ENCODE measurements around the gene CCNDBP1. TPM values are rescaled to one million over a fixed set of nuclear protein-coding genes. Genes with fewer than 3 reads are reported as not detected.
A peak's percentile ranks its signal among the peaks of the same experiment; 100 is the strongest.

CCNDBP1 gene
- total and polyA plus RNA-seq, 2 experiments from 2014 or later, result 23.9 to 33.5 TPM

DNA sequence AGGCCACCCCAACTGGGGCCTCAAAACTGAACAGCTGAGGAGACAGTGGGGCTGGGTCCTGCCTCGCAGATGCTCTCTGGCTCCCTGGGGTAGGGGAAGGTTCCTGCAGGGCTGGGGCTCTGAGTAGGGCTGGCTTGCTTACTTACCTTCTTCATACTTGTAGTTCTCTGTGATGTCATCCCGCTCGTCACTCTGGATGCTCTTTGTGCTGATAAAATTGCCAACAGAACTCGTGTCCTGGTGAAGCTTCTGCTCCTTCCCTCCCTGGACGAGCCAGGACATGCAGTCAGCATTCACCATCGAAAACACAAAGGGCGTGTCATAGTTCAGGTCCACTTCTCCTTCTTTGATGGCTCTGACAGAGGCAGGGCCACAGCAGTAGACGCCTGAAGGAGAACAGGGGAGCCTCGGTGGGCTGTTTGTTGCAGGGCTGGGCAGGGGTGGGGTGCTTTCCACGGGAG is 53.5 kb downstream of the CCNDBP1 start:
- no peak for ATAC-seq
- DNase-seq (ENCODE audit: low spot score), result no peak
- no peaks in the 10 kb centered on the region for H3K27me3 ChIP-seq (ENCODE audit: insufficient read depth)
- Mint-ChIP-seq H3K9me3 (no peaks in the 10 kb centered on the region), H3K27me3 (ENCODE audit: insufficient read depth, low read depth, poor library complexity) (peaks cover 5% of the 10 kb centered on the region), H3K27ac (no peak overlapping the region), H3K36me3 (ENCODE audit: low read depth) (no peaks in the 10 kb centered on the region), H3K4me1 (no peaks in the 10 kb centered on the region), H3K4me3 (no peak overlapping the region)
- no peak overlapping the region for H3K27ac ChIP-seq (ENCODE audit: low read depth)
- no peaks in the 10 kb centered on the region for H3K4me1 ChIP-seq (ENCODE audit: insufficient read depth)
- H3K36me3 ChIP-seq (ENCODE audit: insufficient read depth), result no peaks in the 10 kb centered on the region
- H2AFZ ChIP-seq, result peak overlapping the region; percentile 59; the same call in 1 of the 2 replicates
- H3F3A ChIP-seq (replicated peaks; ENCODE audit: low read depth), result no peaks in the 10 kb centered on the region
- H4K20me1 ChIP-seq (replicated peaks; ENCODE audit: insufficient read depth), result no peaks in the 10 kb centered on the region
- TF ChIP-seq POLR2AphosphoS5 (IDR thresholded peaks at IDR 0.05; ENCODE audit: low read depth), result no peak
- no peak for TF ChIP-seq JUNB (IDR thresholded peaks at IDR 0.05; ENCODE audit: unreplicated experiment)
- TF ChIP-seq ZNF331 (CRISPR knock-in tag; IDR thresholded peaks at IDR 0.05; ENCODE audit: low read depth), result no peak
- TF ChIP-seq STAT1 (IDR thresholded peaks at IDR 0.05; ENCODE audit: unreplicated experiment), result no peak
- TF ChIP-seq EZH2 (IDR thresholded peaks at IDR 0.05; ENCODE audit: low read depth, unreplicated experiment), result no peak
- TF ChIP-seq CREB1 (CRISPR knock-in tag; IDR thresholded peaks at IDR 0.05; ENCODE audit: low read depth), result no peak
- no peak for TF ChIP-seq EZH2phosphoT487 (IDR thresholded peaks at IDR 0.05; ENCODE audit: unreplicated experiment)
- TF ChIP-seq, protein P1, sequence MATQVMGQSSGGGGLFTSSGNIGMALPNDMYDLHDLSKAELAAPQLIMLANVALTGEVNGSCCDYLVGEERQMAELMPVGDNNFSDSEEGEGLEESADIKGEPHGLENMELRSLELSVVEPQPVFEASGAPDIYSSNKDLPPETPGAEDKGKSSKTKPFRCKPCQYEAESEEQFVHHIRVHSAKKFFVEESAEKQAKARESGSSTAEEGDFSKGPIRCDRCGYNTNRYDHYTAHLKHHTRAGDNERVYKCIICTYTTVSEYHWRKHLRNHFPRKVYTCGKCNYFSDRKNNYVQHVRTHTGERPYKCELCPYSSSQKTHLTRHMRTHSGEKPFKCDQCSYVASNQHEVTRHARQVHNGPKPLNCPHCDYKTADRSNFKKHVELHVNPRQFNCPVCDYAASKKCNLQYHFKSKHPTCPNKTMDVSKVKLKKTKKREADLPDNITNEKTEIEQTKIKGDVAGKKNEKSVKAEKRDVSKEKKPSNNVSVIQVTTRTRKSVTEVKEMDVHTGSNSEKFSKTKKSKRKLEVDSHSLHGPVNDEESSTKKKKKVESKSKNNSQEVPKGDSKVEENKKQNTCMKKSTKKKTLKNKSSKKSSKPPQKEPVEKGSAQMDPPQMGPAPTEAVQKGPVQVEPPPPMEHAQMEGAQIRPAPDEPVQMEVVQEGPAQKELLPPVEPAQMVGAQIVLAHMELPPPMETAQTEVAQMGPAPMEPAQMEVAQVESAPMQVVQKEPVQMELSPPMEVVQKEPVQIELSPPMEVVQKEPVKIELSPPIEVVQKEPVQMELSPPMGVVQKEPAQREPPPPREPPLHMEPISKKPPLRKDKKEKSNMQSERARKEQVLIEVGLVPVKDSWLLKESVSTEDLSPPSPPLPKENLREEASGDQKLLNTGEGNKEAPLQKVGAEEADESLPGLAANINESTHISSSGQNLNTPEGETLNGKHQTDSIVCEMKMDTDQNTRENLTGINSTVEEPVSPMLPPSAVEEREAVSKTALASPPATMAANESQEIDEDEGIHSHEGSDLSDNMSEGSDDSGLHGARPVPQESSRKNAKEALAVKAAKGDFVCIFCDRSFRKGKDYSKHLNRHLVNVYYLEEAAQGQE (IDR thresholded peaks at IDR 0.05; ENCODE audit: unreplicated experiment), result no peak
- TF ChIP-seq, protein P2, sequence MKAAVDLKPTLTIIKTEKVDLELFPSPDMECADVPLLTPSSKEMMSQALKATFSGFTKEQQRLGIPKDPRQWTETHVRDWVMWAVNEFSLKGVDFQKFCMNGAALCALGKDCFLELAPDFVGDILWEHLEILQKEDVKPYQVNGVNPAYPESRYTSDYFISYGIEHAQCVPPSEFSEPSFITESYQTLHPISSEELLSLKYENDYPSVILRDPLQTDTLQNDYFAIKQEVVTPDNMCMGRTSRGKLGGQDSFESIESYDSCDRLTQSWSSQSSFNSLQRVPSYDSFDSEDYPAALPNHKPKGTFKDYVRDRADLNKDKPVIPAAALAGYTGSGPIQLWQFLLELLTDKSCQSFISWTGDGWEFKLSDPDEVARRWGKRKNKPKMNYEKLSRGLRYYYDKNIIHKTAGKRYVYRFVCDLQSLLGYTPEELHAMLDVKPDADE (IDR thresholded peaks at IDR 0.05), result no peak
- TF ChIP-seq, protein P3, sequence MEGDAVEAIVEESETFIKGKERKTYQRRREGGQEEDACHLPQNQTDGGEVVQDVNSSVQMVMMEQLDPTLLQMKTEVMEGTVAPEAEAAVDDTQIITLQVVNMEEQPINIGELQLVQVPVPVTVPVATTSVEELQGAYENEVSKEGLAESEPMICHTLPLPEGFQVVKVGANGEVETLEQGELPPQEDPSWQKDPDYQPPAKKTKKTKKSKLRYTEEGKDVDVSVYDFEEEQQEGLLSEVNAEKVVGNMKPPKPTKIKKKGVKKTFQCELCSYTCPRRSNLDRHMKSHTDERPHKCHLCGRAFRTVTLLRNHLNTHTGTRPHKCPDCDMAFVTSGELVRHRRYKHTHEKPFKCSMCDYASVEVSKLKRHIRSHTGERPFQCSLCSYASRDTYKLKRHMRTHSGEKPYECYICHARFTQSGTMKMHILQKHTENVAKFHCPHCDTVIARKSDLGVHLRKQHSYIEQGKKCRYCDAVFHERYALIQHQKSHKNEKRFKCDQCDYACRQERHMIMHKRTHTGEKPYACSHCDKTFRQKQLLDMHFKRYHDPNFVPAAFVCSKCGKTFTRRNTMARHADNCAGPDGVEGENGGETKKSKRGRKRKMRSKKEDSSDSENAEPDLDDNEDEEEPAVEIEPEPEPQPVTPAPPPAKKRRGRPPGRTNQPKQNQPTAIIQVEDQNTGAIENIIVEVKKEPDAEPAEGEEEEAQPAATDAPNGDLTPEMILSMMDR (conservative IDR thresholded peaks at IDR 0.05; ENCODE audit: low read depth in 2 of 2), result no peak
- no peak for TF ChIP-seq ZNF114 (CRISPR knock-in tag; IDR thresholded peaks at IDR 0.05)
- TF ChIP-seq, protein P4, sequence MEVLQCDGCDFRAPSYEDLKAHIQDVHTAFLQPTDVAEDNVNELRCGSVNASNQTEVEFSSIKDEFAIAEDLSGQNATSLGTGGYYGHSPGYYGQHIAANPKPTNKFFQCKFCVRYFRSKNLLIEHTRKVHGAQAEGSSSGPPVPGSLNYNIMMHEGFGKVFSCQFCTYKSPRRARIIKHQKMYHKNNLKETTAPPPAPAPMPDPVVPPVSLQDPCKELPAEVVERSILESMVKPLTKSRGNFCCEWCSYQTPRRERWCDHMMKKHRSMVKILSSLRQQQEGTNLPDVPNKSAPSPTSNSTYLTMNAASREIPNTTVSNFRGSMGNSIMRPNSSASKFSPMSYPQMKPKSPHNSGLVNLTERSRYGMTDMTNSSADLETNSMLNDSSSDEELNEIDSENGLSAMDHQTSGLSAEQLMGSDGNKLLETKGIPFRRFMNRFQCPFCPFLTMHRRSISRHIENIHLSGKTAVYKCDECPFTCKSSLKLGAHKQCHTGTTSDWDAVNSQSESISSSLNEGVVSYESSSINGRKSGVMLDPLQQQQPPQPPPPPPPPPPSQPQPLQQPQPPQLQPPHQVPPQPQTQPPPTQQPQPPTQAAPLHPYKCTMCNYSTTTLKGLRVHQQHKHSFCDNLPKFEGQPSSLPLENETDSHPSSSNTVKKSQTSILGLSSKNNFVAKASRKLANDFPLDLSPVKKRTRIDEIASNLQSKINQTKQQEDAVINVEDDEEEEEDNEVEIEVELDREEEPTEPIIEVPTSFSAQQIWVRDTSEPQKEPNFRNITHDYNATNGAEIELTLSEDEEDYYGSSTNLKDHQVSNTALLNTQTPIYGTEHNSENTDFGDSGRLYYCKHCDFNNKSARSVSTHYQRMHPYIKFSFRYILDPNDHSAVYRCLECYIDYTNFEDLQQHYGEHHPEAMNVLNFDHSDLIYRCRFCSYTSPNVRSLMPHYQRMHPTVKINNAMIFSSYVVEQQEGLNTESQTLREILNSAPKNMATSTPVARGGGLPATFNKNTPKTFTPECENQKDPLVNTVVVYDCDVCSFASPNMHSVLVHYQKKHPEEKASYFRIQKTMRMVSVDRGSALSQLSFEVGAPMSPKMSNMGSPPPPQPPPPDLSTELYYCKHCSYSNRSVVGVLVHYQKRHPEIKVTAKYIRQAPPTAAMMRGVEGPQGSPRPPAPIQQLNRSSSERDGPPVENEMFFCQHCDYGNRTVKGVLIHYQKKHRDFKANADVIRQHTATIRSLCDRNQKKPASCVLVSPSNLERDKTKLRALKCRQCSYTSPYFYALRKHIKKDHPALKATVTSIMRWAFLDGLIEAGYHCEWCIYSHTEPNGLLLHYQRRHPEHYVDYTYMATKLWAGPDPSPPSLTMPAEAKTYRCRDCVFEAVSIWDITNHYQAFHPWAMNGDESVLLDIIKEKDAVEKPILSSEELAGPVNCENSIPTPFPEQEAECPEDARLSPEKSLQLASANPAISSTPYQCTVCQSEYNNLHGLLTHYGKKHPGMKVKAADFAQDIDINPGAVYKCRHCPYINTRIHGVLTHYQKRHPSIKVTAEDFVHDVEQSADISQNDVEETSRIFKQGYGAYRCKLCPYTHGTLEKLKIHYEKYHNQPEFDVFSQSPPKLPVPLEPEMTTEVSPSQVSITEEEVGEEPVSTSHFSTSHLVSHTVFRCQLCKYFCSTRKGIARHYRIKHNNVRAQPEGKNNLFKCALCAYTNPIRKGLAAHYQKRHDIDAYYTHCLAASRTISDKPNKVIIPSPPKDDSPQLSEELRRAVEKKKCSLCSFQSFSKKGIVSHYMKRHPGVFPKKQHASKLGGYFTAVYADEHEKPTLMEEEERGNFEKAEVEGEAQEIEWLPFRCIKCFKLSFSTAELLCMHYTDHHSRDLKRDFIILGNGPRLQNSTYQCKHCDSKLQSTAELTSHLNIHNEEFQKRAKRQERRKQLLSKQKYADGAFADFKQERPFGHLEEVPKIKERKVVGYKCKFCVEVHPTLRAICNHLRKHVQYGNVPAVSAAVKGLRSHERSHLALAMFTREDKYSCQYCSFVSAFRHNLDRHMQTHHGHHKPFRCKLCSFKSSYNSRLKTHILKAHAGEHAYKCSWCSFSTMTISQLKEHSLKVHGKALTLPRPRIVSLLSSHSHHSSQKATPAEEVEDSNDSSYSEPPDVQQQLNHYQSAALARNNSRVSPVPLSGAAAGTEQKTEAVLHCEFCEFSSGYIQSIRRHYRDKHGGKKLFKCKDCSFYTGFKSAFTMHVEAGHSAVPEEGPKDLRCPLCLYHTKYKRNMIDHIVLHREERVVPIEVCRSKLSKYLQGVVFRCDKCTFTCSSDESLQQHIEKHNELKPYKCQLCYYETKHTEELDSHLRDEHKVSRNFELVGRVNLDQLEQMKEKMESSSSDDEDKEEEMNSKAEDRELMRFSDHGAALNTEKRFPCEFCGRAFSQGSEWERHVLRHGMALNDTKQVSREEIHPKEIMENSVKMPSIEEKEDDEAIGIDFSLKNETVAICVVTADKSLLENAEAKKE (CRISPR knock-in tag; IDR thresholded peaks at IDR 0.05), result no peak
- TF ChIP-seq NANOG (IDR thresholded peaks at IDR 0.05; ENCODE audit: borderline replicate concordance), result no peak
- no peaks in the 10 kb centered on the region for H3K79me2 ChIP-seq (replicated peaks; ENCODE audit: insufficient read depth)
- H3K4me2 ChIP-seq, result no peak overlapping the region
- H3K4me3 ChIP-seq, result no peak overlapping the region
- H3K9me2 ChIP-seq (ENCODE audit: insufficient read depth), result no peaks in the 10 kb centered on the region
